ENCODE results near the gene PSAP.
"Not testable (repeated sequence)": the region's sequence is repeated elsewhere in the genome, so short reads cannot be mapped to it uniquely, and the experiment has no call there.

The PSAP gene

DNA sequence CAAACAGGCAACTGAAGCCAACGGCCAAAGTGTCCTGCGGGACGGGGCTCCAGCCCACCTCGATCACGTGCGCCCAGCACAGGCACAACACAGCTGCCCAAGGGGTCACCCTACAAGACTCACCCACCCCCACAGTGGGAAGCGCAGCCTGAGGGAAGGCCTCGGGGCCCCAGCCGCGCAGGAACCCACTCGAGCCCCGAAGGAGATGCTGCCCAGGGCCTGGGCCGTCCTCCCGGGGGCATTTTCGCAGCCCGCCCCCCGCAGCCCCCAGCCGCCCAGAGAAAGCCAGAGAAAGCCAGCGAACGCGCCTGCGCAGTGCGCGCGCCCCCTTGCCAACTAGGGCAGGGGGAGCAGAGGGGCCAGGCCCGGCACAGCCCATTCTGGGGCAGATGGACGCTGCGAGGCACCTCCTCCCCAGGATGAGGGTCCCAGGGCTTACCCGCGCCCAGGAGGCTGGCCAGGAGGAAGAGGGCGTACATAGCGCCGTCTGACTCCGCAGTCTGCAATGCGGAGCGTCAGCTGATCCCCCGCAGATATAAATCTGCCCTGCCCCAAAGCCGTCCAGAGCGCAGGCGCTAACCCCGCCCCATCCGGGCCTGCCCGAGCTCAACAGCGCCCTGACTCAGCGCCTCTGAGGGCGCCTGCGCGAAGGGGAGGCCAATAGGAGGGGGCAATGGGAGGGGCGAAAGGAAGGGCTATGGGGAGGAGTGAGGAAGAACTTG is at the start of gene PSAP:
PSAP (minus strand) TSS at position 509 of the 722 bp plus-strand sequence; CDS start at position 479, 30 bp downstream.
- DNase-seq = peak; percentile 94 to 98 (median 96)

DNA sequence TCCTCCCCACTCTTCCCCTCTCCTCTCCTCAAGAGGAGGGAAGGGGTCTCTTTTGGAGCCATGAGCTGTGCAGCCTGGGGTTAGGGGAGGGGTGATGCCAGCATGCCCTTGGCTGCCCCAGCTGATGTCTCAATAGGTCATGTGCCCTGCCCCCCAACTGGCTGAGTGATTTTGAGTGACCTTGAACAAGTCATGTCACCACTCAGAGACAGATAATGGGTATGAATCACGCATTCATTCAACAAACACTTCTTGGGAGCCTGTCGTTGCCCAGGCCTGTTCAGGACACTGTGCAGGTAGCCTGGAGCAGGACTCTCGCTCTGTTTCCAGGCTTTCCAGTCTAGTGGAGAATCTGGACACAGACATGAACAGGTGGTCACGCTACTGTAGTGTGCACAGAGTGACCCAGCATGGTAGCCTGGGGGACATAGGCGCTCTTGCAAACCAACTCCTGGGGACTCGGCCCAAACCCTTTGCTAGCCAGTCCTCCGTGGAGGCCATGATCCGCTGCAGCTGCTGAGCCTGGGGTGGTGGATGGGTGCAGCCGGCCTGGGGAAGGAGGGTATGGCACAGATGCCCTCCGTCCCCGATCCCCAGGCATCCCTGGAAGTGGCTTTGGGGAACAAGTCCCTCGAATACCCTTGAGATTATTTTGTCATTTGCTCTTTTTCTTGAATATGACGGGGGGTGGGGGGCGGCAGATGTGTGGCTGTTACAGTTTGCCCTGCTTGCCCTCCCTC is 49.6 kb upstream of the PSAP start:
- no peak for DNase-seq

DNA sequence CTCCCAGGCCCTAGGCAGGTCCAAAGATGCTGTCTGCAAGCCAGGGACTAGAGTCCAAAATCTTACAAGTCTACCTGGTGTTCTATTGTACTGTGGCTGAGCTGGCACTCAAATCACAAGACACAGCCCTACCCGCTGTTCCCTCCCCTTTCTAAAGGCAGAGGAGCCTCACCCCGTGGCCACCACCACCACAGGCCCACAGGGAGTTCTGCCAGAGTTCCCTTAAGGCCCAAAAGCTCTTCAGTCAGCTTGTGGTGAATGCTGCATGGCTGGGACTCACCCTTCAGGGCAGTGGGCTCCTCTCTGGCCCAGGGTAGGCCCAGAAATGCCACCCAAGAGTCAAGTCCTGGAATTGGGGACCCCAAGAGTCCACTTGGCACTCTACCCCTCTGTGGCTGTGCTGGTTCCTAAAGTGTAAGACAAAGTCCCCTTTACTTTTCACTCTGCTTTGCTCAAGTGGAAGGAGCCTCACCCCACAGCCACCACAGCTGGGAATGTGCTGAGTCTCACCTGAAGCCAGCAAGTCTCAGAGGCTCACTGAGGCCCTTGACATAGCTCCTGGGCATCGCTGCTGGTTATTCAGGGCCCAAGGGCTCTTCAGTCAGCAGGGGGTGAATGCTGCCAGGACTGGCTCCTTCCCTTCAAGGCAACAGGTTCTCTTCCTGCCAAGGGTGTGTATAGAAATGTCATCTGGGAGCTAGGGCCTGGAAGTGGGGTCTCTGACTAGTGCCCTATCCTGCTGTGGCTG is 48.8 kb upstream of the PSAP start:
- no peak for DNase-seq

- not testable (repeated sequence) for DNase-seq
Observed at GRCh38 chr10:71898346-71898745, 47.3 kb upstream of the PSAP start.

- no peak for DNase-seq
Observed at GRCh38 chr10:71893920-71894319, 42.9 kb upstream of the PSAP start.

DNA sequence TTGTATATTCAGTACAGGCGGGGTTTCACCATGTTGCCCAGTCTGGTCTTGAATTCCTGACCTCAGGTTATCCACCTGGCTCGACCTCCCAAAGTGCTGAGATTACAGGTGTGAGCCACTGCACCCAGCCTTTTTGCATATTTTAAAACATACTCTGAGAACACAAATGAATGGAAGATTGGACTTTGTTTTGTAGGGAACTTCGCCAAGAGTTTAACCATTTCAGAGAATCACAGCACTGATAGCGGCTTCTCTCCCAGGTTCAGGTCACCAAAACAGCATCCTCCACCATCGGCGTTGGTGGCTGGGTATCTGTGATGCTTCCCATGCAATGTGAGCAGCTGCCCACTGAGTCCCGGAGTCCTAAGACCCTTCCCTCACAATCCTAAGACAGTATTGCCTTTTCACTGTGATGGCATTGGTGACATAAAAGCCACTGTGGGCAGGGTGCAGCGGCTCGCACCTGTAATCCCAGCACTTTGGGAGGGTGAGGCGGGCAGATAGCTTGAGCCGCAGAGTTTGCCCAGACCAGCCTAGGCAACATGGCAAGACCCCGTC is 42.3 kb upstream of the PSAP start:
- no peak for DNase-seq

DNA sequence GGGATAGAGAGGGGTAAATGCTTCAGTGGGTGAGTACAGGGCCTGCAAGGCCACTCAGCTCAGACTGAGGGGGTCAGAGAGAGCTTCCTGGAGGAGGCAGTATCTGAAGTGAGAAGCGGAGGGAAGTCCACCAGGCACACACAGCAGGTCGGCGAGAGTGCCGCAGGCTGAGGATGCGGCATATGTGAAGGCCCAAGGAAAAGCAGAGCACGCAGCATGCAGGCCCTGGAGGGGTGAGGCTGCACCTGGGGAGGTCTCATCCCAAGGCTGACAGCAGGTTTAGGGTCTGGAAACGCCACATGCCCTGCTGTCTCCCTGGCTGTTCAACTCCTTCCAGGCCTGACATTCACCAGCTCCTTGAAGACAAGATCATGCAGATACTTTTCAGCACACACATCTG is 40.4 kb upstream of the PSAP start:
- no peak for DNase-seq

DNA sequence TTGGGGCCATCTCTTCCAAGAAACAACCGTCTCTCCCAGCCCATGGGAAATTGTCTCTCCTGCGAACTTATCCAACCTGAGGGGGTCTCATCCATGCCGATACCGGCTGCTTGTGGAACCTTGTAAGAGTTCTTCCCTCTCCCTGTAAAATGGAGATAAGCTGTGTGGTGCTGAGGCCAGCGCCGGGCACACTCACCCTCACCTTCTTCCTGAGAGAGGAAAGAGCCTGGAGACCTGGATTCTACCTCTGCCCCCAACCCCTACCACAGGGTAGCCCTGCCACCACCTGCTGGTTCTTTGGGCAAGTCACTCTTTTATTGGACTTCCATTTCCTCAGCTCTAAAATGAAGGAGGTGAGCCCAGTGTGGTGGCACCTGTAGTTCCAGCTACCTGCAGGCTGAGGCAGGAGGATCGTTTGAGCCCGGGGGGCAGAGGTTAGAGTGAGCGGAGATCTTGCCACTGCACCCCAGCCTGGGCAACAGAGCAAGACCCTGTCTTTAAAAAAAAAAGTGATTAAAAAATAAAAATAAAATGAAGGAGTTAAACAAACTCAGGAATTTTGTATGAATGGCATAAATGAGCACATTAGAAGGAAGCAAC is 38.4 kb upstream of the PSAP start:
- DNase-seq = no peak

DNA sequence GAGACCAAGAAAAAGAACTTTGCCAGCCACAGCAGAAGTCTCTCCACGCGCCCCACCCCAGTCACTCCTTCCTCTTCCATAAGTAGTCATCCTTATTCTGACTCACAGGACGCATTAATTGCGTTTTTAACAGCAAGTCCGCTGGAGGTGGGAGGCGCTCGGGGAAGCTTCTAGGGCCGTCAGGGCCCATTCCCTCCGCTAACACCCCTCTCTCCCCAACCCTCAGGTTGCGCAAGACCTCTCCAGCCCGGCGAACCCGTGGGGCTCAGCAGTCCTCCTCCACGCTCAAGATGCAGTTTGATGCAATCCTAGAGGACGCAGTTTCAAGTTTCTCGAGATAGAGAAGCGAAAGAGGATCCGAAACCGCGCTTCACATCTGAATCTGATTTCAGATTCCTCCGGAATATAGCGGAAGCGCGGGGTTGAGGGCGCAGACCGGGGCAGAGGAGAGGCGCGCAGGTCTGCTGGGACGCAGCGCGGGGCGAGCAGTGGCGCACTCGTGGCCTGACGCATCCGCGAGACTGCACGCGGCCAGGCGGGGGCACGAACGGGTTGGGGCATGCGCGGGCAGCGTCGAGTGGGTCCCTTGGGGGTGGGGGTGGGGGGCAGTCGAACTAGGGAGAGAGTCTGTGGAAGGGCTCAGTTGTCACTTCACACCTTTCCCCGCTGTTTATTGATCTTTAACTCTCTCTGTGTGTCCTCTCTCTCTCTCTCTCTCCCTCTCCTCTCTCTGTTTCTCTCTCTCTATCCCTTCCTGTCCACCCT is 37.8 kb upstream of the PSAP start:
- DNase-seq = peak in 5 of 6 experiments; percentile 11 to 59 (median 39)

DNA sequence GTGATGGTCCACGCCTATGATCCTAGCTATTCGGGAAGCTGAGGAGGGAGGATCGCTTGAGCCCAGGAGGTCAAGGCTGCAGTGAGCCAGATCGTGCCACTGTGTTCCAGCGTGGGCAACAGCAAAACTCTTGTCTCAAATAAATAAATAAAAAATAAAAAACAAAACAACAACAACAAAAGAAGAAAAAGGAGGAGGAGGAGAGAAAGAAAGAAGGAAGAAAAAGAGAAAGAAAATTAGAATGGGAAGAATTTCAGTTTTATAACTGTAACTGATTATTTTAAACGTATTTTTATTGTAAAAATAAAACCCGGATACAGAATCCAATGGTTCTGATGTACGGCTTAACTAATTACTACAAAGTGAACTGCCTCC is 37.2 kb upstream of the PSAP start:
- DNase-seq = no peak

DNA sequence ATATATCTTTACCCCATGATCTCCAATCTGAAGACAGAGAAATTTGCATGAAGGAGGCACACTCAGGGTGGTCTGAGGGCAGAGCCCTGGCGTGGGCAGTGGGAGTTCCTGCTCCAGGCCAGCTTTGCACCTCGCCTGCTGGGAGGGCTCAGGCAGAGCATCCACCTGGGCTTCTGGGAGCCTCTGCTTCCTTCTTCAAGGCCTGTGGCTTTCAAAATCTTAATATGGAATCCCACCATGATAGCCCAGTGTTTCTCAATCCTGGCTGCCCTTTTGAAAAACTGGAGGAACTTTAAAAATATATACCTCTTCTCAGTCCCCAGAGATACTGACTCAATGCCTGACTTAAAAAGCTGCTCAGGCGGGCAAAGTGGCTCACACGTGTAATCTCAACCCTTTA is 36.7 kb upstream of the PSAP start:
- no peak for DNase-seq

DNA sequence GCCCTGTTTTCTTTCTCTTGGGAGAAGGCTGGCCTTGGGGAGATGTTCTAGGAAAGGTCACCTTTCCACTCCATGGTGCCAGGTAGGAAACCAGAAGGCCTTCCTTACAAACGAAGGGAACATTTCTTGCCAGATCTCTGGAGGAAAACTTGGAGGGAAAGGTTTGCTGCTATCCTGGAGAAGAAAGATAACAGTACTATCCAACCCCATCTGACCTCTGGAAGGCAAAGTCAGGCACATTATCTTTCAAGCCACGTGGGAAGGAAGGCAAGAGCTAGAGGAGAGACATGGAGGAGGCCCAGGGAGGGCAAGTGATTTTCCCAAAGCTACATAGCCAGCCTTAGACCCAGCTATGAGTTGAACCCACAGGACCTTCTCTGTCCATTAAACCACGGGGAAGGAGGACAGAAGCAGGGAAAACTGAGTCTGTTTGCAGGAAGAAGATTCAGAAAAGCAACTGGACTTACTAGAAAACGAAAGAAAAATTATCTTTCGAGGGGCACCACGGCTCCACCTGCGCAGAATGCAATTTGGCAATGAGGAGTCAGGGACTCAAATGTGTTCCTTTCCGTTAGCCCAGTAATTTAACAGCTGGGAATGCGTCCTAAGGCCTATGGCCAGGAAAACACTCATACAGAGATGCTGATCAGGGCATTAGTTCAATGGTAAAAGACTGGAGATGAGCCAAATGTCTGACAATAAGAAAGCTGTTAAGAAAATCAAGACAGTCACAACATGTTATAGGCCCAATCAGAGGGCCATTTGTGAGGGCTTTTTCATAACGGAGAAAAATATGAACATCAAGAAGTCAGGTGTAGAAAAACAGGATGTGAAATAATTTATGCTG is 32.0 kb upstream of the PSAP start:
- DNase-seq = peak in 2 of 6 experiments; percentile 15 to 20

- no peak for DNase-seq
Observed at GRCh38 chr10:71881647-71882355, 30.8 kb upstream of the PSAP start.

DNA sequence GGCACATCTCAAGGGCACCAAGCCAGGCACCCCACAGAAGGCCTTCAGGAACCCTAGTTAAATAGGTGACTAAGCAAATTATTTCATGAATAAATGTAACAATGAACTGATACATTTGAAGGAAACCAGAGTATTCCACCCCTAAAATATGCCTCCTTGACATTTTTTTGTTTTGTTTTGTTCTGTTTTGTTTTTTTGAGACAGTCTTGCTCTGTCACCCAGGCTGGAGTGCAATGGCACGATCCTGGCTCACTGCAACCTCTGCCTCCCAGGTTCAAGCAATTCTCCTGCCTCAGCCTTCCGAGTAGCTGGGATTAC is 30.2 kb upstream of the PSAP start:
- not testable (repeated sequence) for DNase-seq

- DNase-seq = no peak
Observed at GRCh38 chr10:71880425-71881306, 29.6 kb upstream of the PSAP start.

DNA sequence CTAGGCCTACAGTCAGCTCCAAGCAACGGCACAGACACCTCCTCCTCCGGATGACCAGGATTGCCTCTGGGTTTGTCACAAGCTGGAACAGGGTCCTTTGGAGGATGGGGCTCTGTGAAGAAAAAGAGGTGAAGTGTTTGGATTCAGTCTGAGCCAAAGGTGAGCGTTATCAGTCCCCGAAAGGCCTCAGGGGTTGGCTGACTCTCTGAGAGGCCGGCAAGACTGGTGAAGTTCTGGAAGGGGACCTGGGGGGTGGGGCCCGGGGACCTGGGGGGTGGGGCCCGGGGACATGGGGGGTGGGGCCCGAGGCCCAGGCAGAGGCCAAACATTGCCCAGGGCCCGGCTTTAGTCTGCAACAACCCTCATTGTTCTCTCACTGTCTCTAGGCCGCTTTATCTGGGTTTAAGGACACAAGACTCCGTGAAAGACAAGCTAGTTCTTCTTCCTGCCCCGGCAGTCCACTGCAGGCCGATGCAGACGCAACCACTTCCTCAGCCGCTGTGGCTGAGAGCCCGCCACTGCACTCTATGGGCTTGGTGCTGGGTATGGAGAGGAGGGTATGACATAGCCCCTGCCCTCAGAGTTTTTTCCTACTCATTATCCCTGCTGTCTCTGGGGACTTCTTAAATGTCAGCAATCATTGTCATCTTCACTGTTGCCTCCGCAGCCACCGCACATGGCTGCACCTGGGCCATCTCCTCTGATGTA is 27.4 kb upstream of the PSAP start:
- DNase-seq = peak in 3 of 6 experiments; percentile 5 to 30 (median 23)

GRCh38 chr10:71877821-71878220 is 26.8 kb upstream of the PSAP start:
- no peak for DNase-seq

- not testable (repeated sequence) for DNase-seq
Observed at GRCh38 chr10:71874680-71875354, 23.8 kb upstream of the PSAP start.

Data from stimulated activated naive CD4-positive, alpha-beta T cell (primary cell).